MCF 10A (cell line): ENCODE data around the gene CTTNBP2NL. TPM values are rescaled to one million over a fixed set of nuclear protein-coding genes. Genes with fewer than 3 reads are reported as not detected.
A peak's percentile ranks its signal among the peaks of the same experiment; 100 is the strongest.

Experiments used
- BruUV-seq: library from RNA; stranded (reverse); fragments of 400-500 nt; replicated peaks from 2 replicates; lab custom pipeline; 2021; lab: Mats Ljungman, UMichigan
- CTCF ChIA-PET: fragments of 300-600 bp; sonication (Branson Sonifier 250); formaldehyde crosslinking; extraction: SDS; loops from one replicate; lab custom pipeline; 2021; ENCODE audit warnings: antibody characterized with exemption, inconsistent platforms; lab: Yijun Ruan, JAX
- POLR2A ChIA-PET: fragments of 300-600, 350-650 bp; sonication (Branson Sonifier 250); formaldehyde crosslinking; extraction: SDS; loops from one replicate; lab custom pipeline; 2020; ENCODE audit warnings: antibody characterized with exemption, inconsistent platforms; lab: Yijun Ruan, JAX
- DNase-seq: peaks from one replicate; pipeline ENCODE4 v3.0.0-alpha.2; 2018; ENCODE audit not compliant: unreplicated experiment
- H3K27ac Mint-ChIP-seq: one replicate; pipeline ENCODE4 v1.8.0; 2022; ENCODE audit warnings: mild to moderate bottlenecking, low read depth, mixed read lengths; ENCODE audit not compliant: unreplicated experiment
- H3K27me3 Mint-ChIP-seq: one replicate; pipeline ENCODE4 v1.8.0; 2022; ENCODE audit warnings: mixed read lengths; ENCODE audit not compliant: insufficient read depth, unreplicated experiment
- H3K36me3 Mint-ChIP-seq: one replicate; pipeline ENCODE4 v1.8.0; 2022; ENCODE audit warnings: mild to moderate bottlenecking, moderate library complexity, mixed read lengths; ENCODE audit not compliant: insufficient read depth, unreplicated experiment
- H3K4me1 Mint-ChIP-seq: one replicate; pipeline ENCODE4 v1.8.0; 2022; ENCODE audit warnings: mixed read lengths; ENCODE audit not compliant: insufficient read depth, unreplicated experiment
- H3K4me3 Mint-ChIP-seq: one replicate; pipeline ENCODE4 v1.8.0; 2022; ENCODE audit warnings: mild to moderate bottlenecking, moderate library complexity, mixed read lengths; ENCODE audit not compliant: unreplicated experiment
- H3K9me3 Mint-ChIP-seq: one replicate; pipeline ENCODE4 v1.8.0; 2022; ENCODE audit warnings: mixed read lengths; ENCODE audit not compliant: unreplicated experiment
- intact Hi-C: fragments of 100-400 bp; cut with micrococcal nuclease; formaldehyde crosslinking; loops from 2 replicates; pipeline ENCODE4 v1.14.1; 2022
- total RNA-seq: library from RNA; stranded (reverse); gene quantifications from 2 replicates; pipeline ENCODE4 v1.2.3, GENCODE V29; 2022
- TF ChIP-seq, protein P1 (sequence below): fragments of 200-600 bp; IDR thresholded peaks from one replicate; pipeline ENCODE4 v1.8.0; 2022; ENCODE audit warnings: antibody characterized with exemption, mild to moderate bottlenecking; ENCODE audit not compliant: unreplicated experiment

The CTTNBP2NL gene
- total RNA-seq, 1 experiment from 2014 or later: 48.8 TPM

DNA sequence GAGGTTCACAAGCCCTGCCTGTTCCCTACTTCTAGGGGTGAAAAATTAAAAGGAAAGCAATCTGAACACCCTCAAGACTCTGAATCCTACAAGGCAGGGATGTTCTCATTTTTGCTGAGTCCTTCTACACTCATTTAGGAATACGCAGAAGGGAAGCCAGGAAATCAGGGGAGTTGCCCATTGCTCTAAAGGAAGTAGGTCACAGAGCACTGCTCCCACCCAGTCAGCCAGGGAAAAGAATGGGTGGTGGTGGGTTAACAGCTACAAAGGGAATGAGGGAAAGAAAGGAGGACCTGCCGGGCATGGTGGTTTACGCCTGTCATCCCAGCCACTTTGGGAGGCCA is 2.4 kb upstream of the CTTNBP2NL start:
- H3K4me3 Mint-ChIP-seq: peak overlapping the region; percentile 98
- POLR2A ChIA-PET: interaction anchor here (0.6 to 5.2 kb wide), 21 partner anchors 14 to 1080 kb away, joined by 3 to 65 read pairs (median 6); partner anchors contain the start of genes CAPZA1, MOV10, PPM1J and RHOC
- peaks cover 53% of the 10 kb centered on the region for H3K4me1 Mint-ChIP-seq

DNA sequence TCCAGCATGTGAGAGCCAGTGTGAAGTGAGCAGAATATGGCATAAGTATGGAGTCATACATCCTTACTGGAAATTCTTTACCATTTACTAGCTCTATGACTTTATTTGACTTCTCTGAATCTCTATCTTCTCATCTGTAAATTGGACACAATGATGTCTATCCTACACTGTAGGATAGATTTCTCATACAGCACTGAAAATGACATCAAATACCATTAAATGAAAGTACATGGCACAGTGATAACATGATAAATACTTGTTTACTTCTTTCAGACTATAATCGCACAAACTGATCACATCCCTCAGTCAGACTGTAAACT is 1.3 kb upstream of the CTTNBP2NL start:
- no TSS peak for BruUV-seq
- peaks cover 55% of the 10 kb centered on the region for H3K4me1 Mint-ChIP-seq

More for the DNA sequence above, 2.4 kb upstream of the CTTNBP2NL start:
- DNase-seq: peak; percentile 24
- no peaks in the 10 kb centered on the region for H3K36me3 Mint-ChIP-seq
- H3K27ac Mint-ChIP-seq: peak overlapping the region; percentile 98
- intact Hi-C loops: no loop called here
- no peaks in the 10 kb centered on the region for H3K27me3 Mint-ChIP-seq
- BruUV-seq: TSS peak; percentile 28
- TF ChIP-seq, protein P1, sequence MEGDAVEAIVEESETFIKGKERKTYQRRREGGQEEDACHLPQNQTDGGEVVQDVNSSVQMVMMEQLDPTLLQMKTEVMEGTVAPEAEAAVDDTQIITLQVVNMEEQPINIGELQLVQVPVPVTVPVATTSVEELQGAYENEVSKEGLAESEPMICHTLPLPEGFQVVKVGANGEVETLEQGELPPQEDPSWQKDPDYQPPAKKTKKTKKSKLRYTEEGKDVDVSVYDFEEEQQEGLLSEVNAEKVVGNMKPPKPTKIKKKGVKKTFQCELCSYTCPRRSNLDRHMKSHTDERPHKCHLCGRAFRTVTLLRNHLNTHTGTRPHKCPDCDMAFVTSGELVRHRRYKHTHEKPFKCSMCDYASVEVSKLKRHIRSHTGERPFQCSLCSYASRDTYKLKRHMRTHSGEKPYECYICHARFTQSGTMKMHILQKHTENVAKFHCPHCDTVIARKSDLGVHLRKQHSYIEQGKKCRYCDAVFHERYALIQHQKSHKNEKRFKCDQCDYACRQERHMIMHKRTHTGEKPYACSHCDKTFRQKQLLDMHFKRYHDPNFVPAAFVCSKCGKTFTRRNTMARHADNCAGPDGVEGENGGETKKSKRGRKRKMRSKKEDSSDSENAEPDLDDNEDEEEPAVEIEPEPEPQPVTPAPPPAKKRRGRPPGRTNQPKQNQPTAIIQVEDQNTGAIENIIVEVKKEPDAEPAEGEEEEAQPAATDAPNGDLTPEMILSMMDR: no peak
- CTCF ChIA-PET: interaction anchor here (0.6 to 5.3 kb wide), 18 partner anchors 10 to 413 kb away, joined by 3 to 191 read pairs (median 4); partner anchors contain the start of gene MOV10
- H3K9me3 Mint-ChIP-seq: no peaks in the 10 kb centered on the region

DNA sequence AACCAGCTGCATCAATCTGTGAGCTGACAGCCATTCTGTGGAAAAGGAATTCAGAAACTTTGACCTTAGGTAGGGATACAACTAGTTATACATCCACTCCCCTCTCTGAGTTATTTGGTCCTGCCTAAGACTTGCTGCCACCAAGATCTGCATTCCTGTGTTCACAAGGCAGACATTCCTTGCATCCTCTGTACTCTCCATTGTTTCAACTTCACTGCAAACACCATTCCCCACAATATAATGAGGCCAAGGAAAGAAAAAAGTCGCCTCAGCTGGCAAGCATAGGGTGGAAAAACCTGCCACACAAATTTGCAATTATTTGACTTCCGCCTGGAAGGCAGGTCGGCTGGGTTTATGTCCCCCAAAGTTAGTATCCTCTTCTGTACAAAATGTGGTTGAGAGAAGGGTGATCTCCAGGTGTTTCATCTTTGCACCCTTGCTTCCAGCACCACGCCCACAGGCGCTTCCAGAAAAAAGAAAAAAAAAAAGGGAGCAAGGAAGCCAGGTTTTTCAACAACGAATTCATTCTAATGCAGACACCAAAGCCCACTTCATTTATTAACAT is 676 bp upstream of the CTTNBP2NL start:
- Mint-ChIP-seq H3K27me3 (no peaks in the 10 kb centered on the region), H3K4me1 (peaks cover 55% of the 10 kb centered on the region), H3K27ac (peak overlapping the region; percentile 98), H3K36me3 (peaks cover 5% of the 10 kb centered on the region), H3K9me3 (no peaks in the 10 kb centered on the region), H3K4me3 (peak overlapping the region; percentile 98)
- BruUV-seq: TSS peak; percentile 84
- TF ChIP-seq, protein P1: no peak
- intact Hi-C loops: no loop called here
- ChIA-PET POLR2A (interaction anchor here (0.6 to 5.2 kb wide), 22 partner anchors 12 to 1987 kb away, joined by 3 to 65 read pairs (median 7); partner anchors contain the start of genes CAPZA1, MOV10, PPM1J and RHOC), CTCF (interaction anchor here (0.7 to 2.8 kb wide), 9 partner anchors 51 to 367 kb away, joined by 3 to 26 read pairs (median 5); partner anchors contain the start of gene ST7L)
- DNase-seq: no peak

More for the DNA sequence above, 1.3 kb upstream of the CTTNBP2NL start:
- DNase-seq: no peak
- ChIA-PET POLR2A (interaction anchor here (0.6 to 5.2 kb wide), 23 partner anchors 13 to 1479 kb away, joined by 3 to 65 read pairs (median 4); partner anchors contain the start of genes CAPZA1, MOV10, PPM1J and RHOC), CTCF (interaction anchor here (0.6 to 2.8 kb wide), 15 partner anchors 16 to 368 kb away, joined by 3 to 26 read pairs (median 3); partner anchors contain the start of genes MOV10 and ST7L)
- intact Hi-C loops: loop anchor here (1.0 kb wide), 2 partner anchors 72 to 220 kb away; no protein-coding TSS in a partner anchor
- Mint-ChIP-seq H3K9me3 (no peaks in the 10 kb centered on the region), H3K27ac (peak overlapping the region; percentile 98), H3K4me3 (peak overlapping the region; percentile 98), H3K36me3 (peaks cover 4% of the 10 kb centered on the region), H3K27me3 (no peaks in the 10 kb centered on the region)
- TF ChIP-seq, protein P1: no peak
